Suprapubic skin (tissue), 4 donors: ENCODE results near the gene IRX4. TPM values are rescaled to one million over a fixed set of nuclear protein-coding genes. Genes with fewer than 3 reads are reported as not detected.

Experiments used
- DNase-seq, 2 donors: peaks; one replicate each; pipeline ENCODE4 v3.0.0-alpha.2; 2019; ENCODE audit warnings: low spot score in 2 of 2
- H3K27ac ChIP-seq: fragments of 200-600 bp; sonication (generic); one replicate; pipeline ENCODE4 v1.5.1; 2019
- H3K27me3 ChIP-seq: fragments of 200-600 bp; sonication (generic); one replicate; pipeline ENCODE4 v1.5.1; 2019
- H3K36me3 ChIP-seq: fragments of 200-600 bp; sonication (generic); one replicate; pipeline ENCODE4 v1.5.1; 2019
- H3K4me1 ChIP-seq: fragments of 200-600 bp; sonication (generic); one replicate; pipeline ENCODE4 v1.5.1; 2019
- H3K4me3 ChIP-seq: fragments of 200-600 bp; sonication (generic); one replicate; pipeline ENCODE4 v1.5.1; 2019; ENCODE audit warnings: mild to moderate bottlenecking
- H3K9me3 ChIP-seq: fragments of 200-600 bp; sonication (generic); one replicate; pipeline ENCODE4 v1.5.1; 2019
- CTCF ChIP-seq, 2 donors: fragments of 200-600 bp in 1 of 2; fragments of 450-650 bp in 1 of 2; sonication (generic) in 1 of 2; IDR thresholded peaks; one replicate each; pipeline ENCODE4 v1.5.1; 2016 to 2019; ENCODE audit warnings: antibody characterized with exemption in 2 of 2, mild to moderate bottlenecking in 1 of 2, moderate library complexity in 1 of 2
- EP300 ChIP-seq: sonication (generic); formaldehyde crosslinking; IDR thresholded peaks from one replicate; pipeline ENCODE4 v1.6.1; 2017; ENCODE audit warnings: antibody characterized with exemption
- POLR2A ChIP-seq, 2 donors: fragments of 450-650 bp; IDR thresholded peaks; one replicate each; pipeline ENCODE4 v1.6.1; 2017; ENCODE audit warnings: antibody characterized with exemption in 2 of 2, mild to moderate bottlenecking in 2 of 2, moderate library complexity in 2 of 2
- POLR2AphosphoS5 ChIP-seq, 3 donors: sonication (generic); formaldehyde crosslinking; IDR thresholded peaks; one replicate each; pipeline ENCODE4 v1.6.1; 2017; ENCODE audit warnings: antibody characterized with exemption in 3 of 3
- WGBS: methylation state at CpG from one replicate; pipeline ENCODE4 v1.1.5; 2018; 5-methylcytosine and 5-hydroxymethylcytosine counted together
- total RNA-seq, 4 donors: library from RNA; depleted of rRNA; stranded (reverse); fragments of >200 nt; gene quantifications; one replicate each; pipeline ENCODE4 v1.1.0, GENCODE V29; 2016

Gene IRX4
- total RNA-seq, 4 donors from 2014 or later: 20.3 to 45.9 (median 33.5) TPM

GRCh38 chr5:1914471-1914870 is 31.7 kb upstream of the IRX4 start:
- no peak overlapping the region for H3K27ac ChIP-seq
- peak in 1 of 2 donors; percentile 38 for DNase-seq
- no peaks in the 10 kb centered on the region for H3K9me3 ChIP-seq
- no peak overlapping the region for H3K4me3 ChIP-seq
- H3K4me1 ChIP-seq: no peaks in the 10 kb centered on the region
- H3K27me3 ChIP-seq: peaks cover 15% of the 10 kb centered on the region
- WGBS: 88% methylated on average over 8 of the region's 8 CpGs
- H3K36me3 ChIP-seq: no peaks in the 10 kb centered on the region
- TF ChIP-seq CTCF (IDR thresholded peaks at IDR 0.05) (no peak), EP300 (no peak), POLR2AphosphoS5 (IDR thresholded peaks at IDR 0.05) (no peak), POLR2A (IDR thresholded peaks at IDR 0.05) (no peak)

- TF ChIP-seq CTCF (IDR thresholded peaks at IDR 0.05) (no peak), POLR2AphosphoS5 (IDR thresholded peaks at IDR 0.05) (no peak), EP300 (no peak), POLR2A (IDR thresholded peaks at IDR 0.05) (no peak)
- peaks cover 11% of the 10 kb centered on the region for H3K27me3 ChIP-seq
- no peaks in the 10 kb centered on the region for H3K4me1 ChIP-seq
- no peak overlapping the region for H3K27ac ChIP-seq
- peak in 1 of 2 donors; percentile 45 for DNase-seq
- no peaks in the 10 kb centered on the region for H3K36me3 ChIP-seq
- WGBS: 94% methylated on average over 15 of the region's 15 CpGs
- no peak overlapping the region for H3K4me3 ChIP-seq
- H3K9me3 ChIP-seq: no peaks in the 10 kb centered on the region
Measured at GRCh38 chr5:1913578-1913977, 30.9 kb upstream of the IRX4 start.

- peaks cover 8% of the 10 kb centered on the region for H3K27me3 ChIP-seq
- TF ChIP-seq POLR2AphosphoS5 (IDR thresholded peaks at IDR 0.05): no peak
- no peak for TF ChIP-seq POLR2A (IDR thresholded peaks at IDR 0.05)
- TF ChIP-seq CTCF (IDR thresholded peaks at IDR 0.05): no peak
- TF ChIP-seq EP300: no peak
- H3K9me3 ChIP-seq: no peaks in the 10 kb centered on the region
- no peaks in the 10 kb centered on the region for H3K36me3 ChIP-seq
- H3K27ac ChIP-seq: no peak overlapping the region
- peak; percentile 40 to 65 for DNase-seq
- no peak overlapping the region for H3K4me3 ChIP-seq
- no peaks in the 10 kb centered on the region for H3K4me1 ChIP-seq
- WGBS: 75% methylated on average over 4 of the region's 18 CpGs
Measured at GRCh38 chr5:1912951-1913565, 30.3 kb upstream of the IRX4 start.

GRCh38 chr5:1911773-1912235 is 29.1 kb upstream of the IRX4 start:
- Histone ChIP-seq H3K4me3 (no peak overlapping the region), H3K27ac (no peak overlapping the region), H3K36me3 (no peaks in the 10 kb centered on the region), H3K9me3 (no peaks in the 10 kb centered on the region), H3K27me3 (peaks cover 8% of the 10 kb centered on the region), H3K4me1 (no peaks in the 10 kb centered on the region)
- 95% methylated on average over 25 of the region's 26 CpGs for WGBS
- peak; percentile 50 to 69 for DNase-seq
- no peak for TF ChIP-seq CTCF (IDR thresholded peaks at IDR 0.05)
- TF ChIP-seq EP300: no peak
- no peak for TF ChIP-seq POLR2A (IDR thresholded peaks at IDR 0.05)
- TF ChIP-seq POLR2AphosphoS5 (IDR thresholded peaks at IDR 0.05): no peak

- WGBS: 91% methylated on average over 8 of the region's 15 CpGs
- DNase-seq: peak; percentile 35 to 70
Measured at GRCh38 chr5:1910861-1911772, 28.4 kb upstream of the IRX4 start.

More at GRCh38 chr5:1910861-1911772, 28.4 kb upstream of the IRX4 start:
- Histone ChIP-seq H3K27me3 (peaks cover 6% of the 10 kb centered on the region), H3K27ac (no peak overlapping the region), H3K4me1 (no peaks in the 10 kb centered on the region), H3K4me3 (no peak overlapping the region), H3K36me3 (no peaks in the 10 kb centered on the region), H3K9me3 (no peaks in the 10 kb centered on the region)
- TF ChIP-seq EP300: no peak
- no peak for TF ChIP-seq CTCF (IDR thresholded peaks at IDR 0.05)
- no peak for TF ChIP-seq POLR2AphosphoS5 (IDR thresholded peaks at IDR 0.05)
- TF ChIP-seq POLR2A (IDR thresholded peaks at IDR 0.05): no peak
